Measurements from ENCODE around the gene CHAT. TPM values are rescaled to one million over a fixed set of nuclear protein-coding genes. Genes with fewer than 3 reads are reported as not detected.

The CHAT gene
- polyA plus RNA-seq, 1 donor from 2014 or later = not detected

- no peak for TF ChIP-seq EZH2 (IDR thresholded peaks at IDR 0.05; ENCODE audit: borderline replicate concordance, insufficient read depth, low read length, poor library complexity, severe bottlenecking)
- TF ChIP-seq RAD21 (conservative IDR thresholded peaks at IDR 0.05) = no peak
Observed at GRCh38 chr10:49596493-49596809, 17.4 kb upstream of the CHAT start (continued).

- TF ChIP-seq, protein P1, sequence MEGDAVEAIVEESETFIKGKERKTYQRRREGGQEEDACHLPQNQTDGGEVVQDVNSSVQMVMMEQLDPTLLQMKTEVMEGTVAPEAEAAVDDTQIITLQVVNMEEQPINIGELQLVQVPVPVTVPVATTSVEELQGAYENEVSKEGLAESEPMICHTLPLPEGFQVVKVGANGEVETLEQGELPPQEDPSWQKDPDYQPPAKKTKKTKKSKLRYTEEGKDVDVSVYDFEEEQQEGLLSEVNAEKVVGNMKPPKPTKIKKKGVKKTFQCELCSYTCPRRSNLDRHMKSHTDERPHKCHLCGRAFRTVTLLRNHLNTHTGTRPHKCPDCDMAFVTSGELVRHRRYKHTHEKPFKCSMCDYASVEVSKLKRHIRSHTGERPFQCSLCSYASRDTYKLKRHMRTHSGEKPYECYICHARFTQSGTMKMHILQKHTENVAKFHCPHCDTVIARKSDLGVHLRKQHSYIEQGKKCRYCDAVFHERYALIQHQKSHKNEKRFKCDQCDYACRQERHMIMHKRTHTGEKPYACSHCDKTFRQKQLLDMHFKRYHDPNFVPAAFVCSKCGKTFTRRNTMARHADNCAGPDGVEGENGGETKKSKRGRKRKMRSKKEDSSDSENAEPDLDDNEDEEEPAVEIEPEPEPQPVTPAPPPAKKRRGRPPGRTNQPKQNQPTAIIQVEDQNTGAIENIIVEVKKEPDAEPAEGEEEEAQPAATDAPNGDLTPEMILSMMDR (IDR thresholded peaks at IDR 0.05; ENCODE audit: poor library complexity, severe bottlenecking) = no peak
- no peak for TF ChIP-seq EP300 (conservative IDR thresholded peaks at IDR 0.05; ENCODE audit: poor library complexity, severe bottlenecking)
- no peak for TF ChIP-seq SMC3 (conservative IDR thresholded peaks at IDR 0.05; ENCODE audit: poor library complexity)
- TF ChIP-seq POLR2AphosphoS5 (IDR thresholded peaks at IDR 0.05) = no peak
- TF ChIP-seq RAD21 (conservative IDR thresholded peaks at IDR 0.05) = no peak
- no peak for TF ChIP-seq EZH2 (IDR thresholded peaks at IDR 0.05; ENCODE audit: borderline replicate concordance, insufficient read depth, low read length, poor library complexity, severe bottlenecking)
- TF ChIP-seq, protein P2, sequence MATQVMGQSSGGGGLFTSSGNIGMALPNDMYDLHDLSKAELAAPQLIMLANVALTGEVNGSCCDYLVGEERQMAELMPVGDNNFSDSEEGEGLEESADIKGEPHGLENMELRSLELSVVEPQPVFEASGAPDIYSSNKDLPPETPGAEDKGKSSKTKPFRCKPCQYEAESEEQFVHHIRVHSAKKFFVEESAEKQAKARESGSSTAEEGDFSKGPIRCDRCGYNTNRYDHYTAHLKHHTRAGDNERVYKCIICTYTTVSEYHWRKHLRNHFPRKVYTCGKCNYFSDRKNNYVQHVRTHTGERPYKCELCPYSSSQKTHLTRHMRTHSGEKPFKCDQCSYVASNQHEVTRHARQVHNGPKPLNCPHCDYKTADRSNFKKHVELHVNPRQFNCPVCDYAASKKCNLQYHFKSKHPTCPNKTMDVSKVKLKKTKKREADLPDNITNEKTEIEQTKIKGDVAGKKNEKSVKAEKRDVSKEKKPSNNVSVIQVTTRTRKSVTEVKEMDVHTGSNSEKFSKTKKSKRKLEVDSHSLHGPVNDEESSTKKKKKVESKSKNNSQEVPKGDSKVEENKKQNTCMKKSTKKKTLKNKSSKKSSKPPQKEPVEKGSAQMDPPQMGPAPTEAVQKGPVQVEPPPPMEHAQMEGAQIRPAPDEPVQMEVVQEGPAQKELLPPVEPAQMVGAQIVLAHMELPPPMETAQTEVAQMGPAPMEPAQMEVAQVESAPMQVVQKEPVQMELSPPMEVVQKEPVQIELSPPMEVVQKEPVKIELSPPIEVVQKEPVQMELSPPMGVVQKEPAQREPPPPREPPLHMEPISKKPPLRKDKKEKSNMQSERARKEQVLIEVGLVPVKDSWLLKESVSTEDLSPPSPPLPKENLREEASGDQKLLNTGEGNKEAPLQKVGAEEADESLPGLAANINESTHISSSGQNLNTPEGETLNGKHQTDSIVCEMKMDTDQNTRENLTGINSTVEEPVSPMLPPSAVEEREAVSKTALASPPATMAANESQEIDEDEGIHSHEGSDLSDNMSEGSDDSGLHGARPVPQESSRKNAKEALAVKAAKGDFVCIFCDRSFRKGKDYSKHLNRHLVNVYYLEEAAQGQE (IDR thresholded peaks at IDR 0.05; ENCODE audit: borderline replicate concordance) = no peak
- no peak overlapping the region for H3K4me3 ChIP-seq (ENCODE audit: low read length)
- H3K9me2 ChIP-seq (ENCODE audit: insufficient read depth, low read length) = no peaks in the 10 kb centered on the region
- H3K4me2 ChIP-seq (ENCODE audit: low read length) = no peak overlapping the region
- H3K9me3 ChIP-seq (ENCODE audit: low read length) = no peaks in the 10 kb centered on the region
- peaks cover 6% of the 10 kb centered on the region for H3K27me3 ChIP-seq (ENCODE audit: insufficient read depth, low read depth, low read length)
- no peak overlapping the region for H3K9ac ChIP-seq (ENCODE audit: low read length)
- H3K27ac ChIP-seq (ENCODE audit: low read length) = no peak overlapping the region
- H3K36me3 ChIP-seq (ENCODE audit: insufficient read depth, low read length) = no peaks in the 10 kb centered on the region
- H4K20me1 ChIP-seq (ENCODE audit: insufficient read depth) = no peaks in the 10 kb centered on the region
- no peaks in the 10 kb centered on the region for H3F3A ChIP-seq (ENCODE audit: insufficient read depth, low read length, poor library complexity, severe bottlenecking)
- H2AFZ ChIP-seq (ENCODE audit: low read depth, low read length) = no peak overlapping the region
- no peaks in the 10 kb centered on the region for H3K79me2 ChIP-seq (replicated peaks; ENCODE audit: insufficient read depth, low read length)
Observed at GRCh38 chr10:49596836-49597235, 17.0 kb upstream of the CHAT start.

GRCh38 chr10:49597426-49598163 lies 16.2 kb upstream of the CHAT start:
- H3K9me2 ChIP-seq (ENCODE audit: insufficient read depth, low read length) = no peaks in the 10 kb centered on the region
- peaks cover 14% of the 10 kb centered on the region for H3K27me3 ChIP-seq (ENCODE audit: insufficient read depth, low read depth, low read length)
- H3K27ac ChIP-seq (ENCODE audit: low read length) = no peak overlapping the region
- no peaks in the 10 kb centered on the region for H3K9me3 ChIP-seq (ENCODE audit: low read length)
- H3K9ac ChIP-seq (ENCODE audit: low read length) = no peak overlapping the region
- TF ChIP-seq TAF1 (IDR thresholded peaks at IDR 0.05; ENCODE audit: low read depth) (no peak), MXI1 (conservative IDR thresholded peaks at IDR 0.05; ENCODE audit: poor library complexity, severe bottlenecking) (no peak), EZH2 (IDR thresholded peaks at IDR 0.05; ENCODE audit: borderline replicate concordance, insufficient read depth, low read length, poor library complexity, severe bottlenecking) (no peak), RAD21 (conservative IDR thresholded peaks at IDR 0.05) (no peak), SMC3 (conservative IDR thresholded peaks at IDR 0.05; ENCODE audit: poor library complexity) (no peak), POLR2AphosphoS5 (IDR thresholded peaks at IDR 0.05) (no peak), EP300 (conservative IDR thresholded peaks at IDR 0.05; ENCODE audit: poor library complexity, severe bottlenecking) (no peak)
- TF ChIP-seq, protein P2 (IDR thresholded peaks at IDR 0.05; ENCODE audit: borderline replicate concordance) = no peak
- TF ChIP-seq, protein P1 (IDR thresholded peaks at IDR 0.05; ENCODE audit: poor library complexity, severe bottlenecking) = no peak
- H2AFZ ChIP-seq (ENCODE audit: low read depth, low read length) = no peak overlapping the region
- H3K4me2 ChIP-seq (ENCODE audit: low read length) = no peak overlapping the region
- H3K79me2 ChIP-seq (replicated peaks; ENCODE audit: insufficient read depth, low read length) = no peaks in the 10 kb centered on the region
- no peaks in the 10 kb centered on the region for H4K20me1 ChIP-seq (ENCODE audit: insufficient read depth)
- no peaks in the 10 kb centered on the region for H3K36me3 ChIP-seq (ENCODE audit: insufficient read depth, low read length)
- no peaks in the 10 kb centered on the region for H3F3A ChIP-seq (ENCODE audit: insufficient read depth, low read length, poor library complexity, severe bottlenecking)
- H3K4me3 ChIP-seq (ENCODE audit: low read length) = no peak overlapping the region

Data from neural cell (in vitro differentiated cells).